Measurements from ENCODE around the gene CCRL2. TPM values are rescaled to one million over a fixed set of nuclear protein-coding genes. Genes with fewer than 3 reads are reported as not detected.

The CCRL2 gene
- total and polyA plus RNA-seq, 2 of the 8 experiments (the other 6 are each of a cell fraction or from before 2014, with no cell fraction given), result not detected

GRCh38 chr3:46365041-46365440 lies 42.0 kb upstream of the CCRL2 start (continued):
- TF ChIP-seq CHD7 (IDR thresholded peaks at IDR 0.05; ENCODE audit: insufficient replicate concordance, low read length) (no peak), RBBP5 (IDR thresholded peaks at IDR 0.05; ENCODE audit: borderline replicate concordance, low read depth, low read length) (no peak), RFX5 (IDR thresholded peaks at IDR 0.05; ENCODE audit: borderline replicate concordance, low read depth, low read length) (no peak), RNF2 (IDR thresholded peaks at IDR 0.05; ENCODE audit: borderline replicate concordance, low read depth, low read length, missing control alignments, poor library complexity, severe bottlenecking) (no peak), BRCA1 (IDR thresholded peaks at IDR 0.05; ENCODE audit: low read depth, low read length) (no peak), SRF (IDR thresholded peaks at IDR 0.05; ENCODE audit: low read depth, low read length) (no peak)

All from H1 (cell line).